Sciatic nerve (tissue), 2 donors: Measurements from ENCODE around the gene BLVRA. TPM values are rescaled to one million over a fixed set of nuclear protein-coding genes. Genes with fewer than 3 reads are reported as not detected.
A peak's percentile ranks its signal among the peaks of the same experiment; 100 is the strongest.
"Not testable (repeated sequence)": the region's sequence is repeated elsewhere in the genome, so short reads cannot be mapped to it uniquely, and the experiment has no call there.

Experiments used
- ATAC-seq: fragments of 200-7000 bp; cut with Tn5 transposase; one replicate; pipeline ENCODE4 v1.9.1; 2020; ENCODE audit warnings: mild to moderate bottlenecking, moderate library complexity
- DNase-seq: peaks from one replicate; pipeline ENCODE4 v3.0.0-alpha.2; 2020; ENCODE audit warnings: low spot score
- intact Hi-C: fragments of 100-400 bp; cut with DNase I; formaldehyde crosslinking; loops from one replicate; pipeline ENCODE4 v1.14.2; 2022
- total RNA-seq: library from RNA; stranded (reverse); fragmentation: NEBNext Ultra II Directional; extraction: Animal tissue kit (Norgen Biotek cat#: 25700); gene quantifications from one replicate; pipeline ENCODE4 v1.2.1, GENCODE V29; 2021
- donor health status: DM: no; HTN: no; CAD: no.
- donor health status: DM: no; HTN: no; CAD: no.

BLVRA gene
- total RNA-seq = 64.4 TPM

- DNase-seq = peak; percentile 85
- peak; percentile 81 for ATAC-seq
- intact Hi-C loops = no loop called here
Observed at GRCh38 chr7:43758029-43758821, at the start of gene BLVRA. TSS of gene BLVRA (plus strand) at chr7:43758680. CDS start at chr7:43771159, 12,479 bp downstream.

- DNase-seq (no peak), ATAC-seq (no peak)
- intact Hi-C loops = no loop called here
Observed at GRCh38 chr7:43711503-43711902, 47.0 kb upstream of the BLVRA start.

- ATAC-seq, intact Hi-C loops, DNase-seq: not testable (repeated sequence)
Observed at GRCh38 chr7:43715966-43716365, 42.5 kb upstream of the BLVRA start.

GRCh38 chr7:43716598-43716997 lies 41.9 kb upstream of the BLVRA start:
- intact Hi-C loops = no loop called here
- ATAC-seq (no peak), DNase-seq (no peak)

- DNase-seq (no peak), ATAC-seq (no peak)
- intact Hi-C loops = loop anchor here (10.0 kb wide), 1 partner anchor 114 kb away; no protein-coding TSS in a partner anchor
Observed at GRCh38 chr7:43721193-43721806, 37.2 kb upstream of the BLVRA start.

- ATAC-seq (no peak), DNase-seq (no peak)
- intact Hi-C loops = loop anchor here (10.0 kb wide), 1 partner anchor 112 kb away; no protein-coding TSS in a partner anchor
Observed at GRCh38 chr7:43723007-43723341, 35.5 kb upstream of the BLVRA start.

GRCh38 chr7:43725251-43725650 lies 33.2 kb upstream of the BLVRA start:
- no peak for ATAC-seq
- intact Hi-C loops = loop anchor here (5.0 to 10.0 kb wide), 2 partner anchors 110 to 1447 kb away; no protein-coding TSS in a partner anchor

GRCh38 chr7:43726466-43726865 lies 32.0 kb upstream of the BLVRA start:
- intact Hi-C loops = loop anchor here (5.0 to 10.0 kb wide), 2 partner anchors 108 to 1446 kb away; no protein-coding TSS in a partner anchor
- ATAC-seq (no peak), DNase-seq (no peak)

More at GRCh38 chr7:43725251-43725650, 33.2 kb upstream of the BLVRA start:
- no peak for DNase-seq

- ATAC-seq (no peak), DNase-seq (no peak)
Observed at GRCh38 chr7:43727003-43727402, 31.5 kb upstream of the BLVRA start.

GRCh38 chr7:43727494-43727893 lies 31.0 kb upstream of the BLVRA start:
- DNase-seq (no peak), ATAC-seq (no peak)
- intact Hi-C loops = loop anchor here (5.0 to 10.0 kb wide), 2 partner anchors 107 to 1445 kb away; no protein-coding TSS in a partner anchor

More at GRCh38 chr7:43727003-43727402, 31.5 kb upstream of the BLVRA start:
- intact Hi-C loops = loop anchor here (5.0 to 10.0 kb wide), 2 partner anchors 108 to 1445 kb away; no protein-coding TSS in a partner anchor

GRCh38 chr7:43729214-43729923 lies 29.1 kb upstream of the BLVRA start, which contains the start of gene COA1:
TSS of gene COA1 (minus strand) at chr7:43729523. CDS start at chr7:43648614, 80,909 bp downstream.
- intact Hi-C loops = loop anchor here (5.0 to 10.0 kb wide), 2 partner anchors 105 to 1443 kb away; no protein-coding TSS in a partner anchor
- peak; percentile 86 for DNase-seq
- peak; percentile 99 for ATAC-seq

GRCh38 chr7:43729924-43730248 lies 28.6 kb upstream of the BLVRA start:
- intact Hi-C loops = loop anchor here (5.0 to 10.0 kb wide), 2 partner anchors 105 to 1442 kb away; no protein-coding TSS in a partner anchor
- ATAC-seq (no peak), DNase-seq (no peak)

- ATAC-seq, intact Hi-C loops, DNase-seq: not testable (repeated sequence)
Observed at GRCh38 chr7:43731494-43731893, 27.0 kb upstream of the BLVRA start.

GRCh38 chr7:43734575-43735332 lies 23.7 kb upstream of the BLVRA start:
- DNase-seq, intact Hi-C loops, ATAC-seq: not testable (repeated sequence)

GRCh38 chr7:43735403-43735801 lies 23.1 kb upstream of the BLVRA start:
- DNase-seq (no peak), ATAC-seq (no peak)
- intact Hi-C loops = no loop called here

- ATAC-seq = no peak
- no peak for DNase-seq
- intact Hi-C loops = no loop called here
Observed at GRCh38 chr7:43735802-43736603, 22.5 kb upstream of the BLVRA start.

GRCh38 chr7:43737467-43738127 lies 20.9 kb upstream of the BLVRA start:
- no peak for DNase-seq
- ATAC-seq = no peak
- intact Hi-C loops = no loop called here
